Chondrocyte (in vitro differentiated cells): ENCODE data around the gene SH3BP5. TPM values are rescaled to one million over a fixed set of nuclear protein-coding genes. Genes with fewer than 3 reads are reported as not detected.
"Not testable (repeated sequence)": the region's sequence is repeated elsewhere in the genome, so short reads cannot be mapped to it uniquely, and the experiment has no call there.

Experiments used
- DNase-seq: peaks from one replicate; pipeline ENCODE4 v3.0.0; 2021; ENCODE audit warnings: mixed read lengths, low spot score
- H3K27ac Mint-ChIP-seq: one replicate; pipeline ENCODE4 v1.8.0; 2021; ENCODE audit warnings: mild to moderate bottlenecking, moderate library complexity, mixed read lengths; ENCODE audit not compliant: unreplicated experiment
- H3K27me3 Mint-ChIP-seq: 2 replicates; pipeline ENCODE4 v1.8.0; 2021; ENCODE audit warnings: low read depth, mixed read lengths
- H3K36me3 Mint-ChIP-seq: 2 replicates; pipeline ENCODE4 v1.8.0; 2021; ENCODE audit warnings: low read depth, mixed read lengths
- H3K4me1 Mint-ChIP-seq: 2 replicates; pipeline ENCODE4 v1.8.0; 2021; ENCODE audit warnings: low read depth, mild to moderate bottlenecking, mixed read lengths
- H3K4me3 Mint-ChIP-seq: one replicate; pipeline ENCODE4 v1.8.0; 2021; ENCODE audit warnings: mild to moderate bottlenecking, moderate library complexity, mixed read lengths; ENCODE audit not compliant: unreplicated experiment
- H3K9me3 Mint-ChIP-seq: 2 replicates; pipeline ENCODE4 v1.8.0; 2021; ENCODE audit warnings: low read depth, mixed read lengths
- CTCF ChIP-seq: fragments of 200-600 bp; sonication (generic); IDR thresholded peaks from 2 replicates; pipeline ENCODE4 v1.5.0; 2021; ENCODE audit warnings: antibody characterized with exemption, mild to moderate bottlenecking, moderate library complexity
- total RNA-seq: library from RNA; stranded (reverse); gene quantifications from 3 replicates; pipeline ENCODE4 v1.2.1, GENCODE V29; 2021

Gene SH3BP5
- total RNA-seq, 1 donor from 2014 or later, result 13.5 TPM

GRCh38 chr3:15354485-15354884, 22.1 kb upstream of the SH3BP5 start:
- no peaks in the 10 kb centered on the region for H3K36me3 Mint-ChIP-seq
- peaks cover 9% of the 10 kb centered on the region for H3K9me3 Mint-ChIP-seq
- H3K4me1 Mint-ChIP-seq, result no peaks in the 10 kb centered on the region
- H3K27ac Mint-ChIP-seq, result no peak overlapping the region
- H3K27me3 Mint-ChIP-seq, result no peaks in the 10 kb centered on the region
- no peak for TF ChIP-seq CTCF
- no peak for DNase-seq
- H3K4me3 Mint-ChIP-seq, result no peak overlapping the region

- H3K27me3 Mint-ChIP-seq, result peaks cover 12% of the 10 kb centered on the region
- TF ChIP-seq CTCF, result no peak
- H3K4me1 Mint-ChIP-seq, result no peaks in the 10 kb centered on the region
- H3K36me3 Mint-ChIP-seq, result no peaks in the 10 kb centered on the region
- DNase-seq, result no peak
- H3K4me3 Mint-ChIP-seq, result no peak overlapping the region
- no peak overlapping the region for H3K27ac Mint-ChIP-seq
- H3K9me3 Mint-ChIP-seq, result peaks cover 9% of the 10 kb centered on the region
Observed at GRCh38 chr3:15350141-15350540, 17.8 kb upstream of the SH3BP5 start.

GRCh38 chr3:15349438-15349837, 17.1 kb upstream of the SH3BP5 start:
- H3K27me3 Mint-ChIP-seq, result peaks cover 12% of the 10 kb centered on the region
- not testable (repeated sequence) for H3K27ac Mint-ChIP-seq, H3K4me3 Mint-ChIP-seq, H3K36me3 Mint-ChIP-seq, H3K9me3 Mint-ChIP-seq, H3K4me1 Mint-ChIP-seq, DNase-seq

- H3K27me3 Mint-ChIP-seq, result peaks cover 18% of the 10 kb centered on the region
- no peak overlapping the region for H3K27ac Mint-ChIP-seq
- peaks cover 11% of the 10 kb centered on the region for H3K9me3 Mint-ChIP-seq
- H3K4me1 Mint-ChIP-seq, result no peaks in the 10 kb centered on the region
- no peaks in the 10 kb centered on the region for H3K36me3 Mint-ChIP-seq
- no peak for TF ChIP-seq CTCF
- no peak overlapping the region for H3K4me3 Mint-ChIP-seq
- no peak for DNase-seq
Observed at GRCh38 chr3:15348246-15348645, 15.9 kb upstream of the SH3BP5 start.

- no peaks in the 10 kb centered on the region for H3K36me3 Mint-ChIP-seq
- no peak overlapping the region for H3K4me3 Mint-ChIP-seq
- no peak overlapping the region for H3K27ac Mint-ChIP-seq
- TF ChIP-seq CTCF, result no peak
- DNase-seq, result no peak
- peaks cover 12% of the 10 kb centered on the region for H3K9me3 Mint-ChIP-seq
- H3K27me3 Mint-ChIP-seq, result peaks cover 19% of the 10 kb centered on the region
- no peaks in the 10 kb centered on the region for H3K4me1 Mint-ChIP-seq
Observed at GRCh38 chr3:15347737-15348110, 15.3 kb upstream of the SH3BP5 start.

- no peak overlapping the region for H3K27ac Mint-ChIP-seq
- H3K9me3 Mint-ChIP-seq, result peaks cover 12% of the 10 kb centered on the region
- H3K4me3 Mint-ChIP-seq, result no peak overlapping the region
- no peak for TF ChIP-seq CTCF
- no peak for DNase-seq
- peaks cover 22% of the 10 kb centered on the region for H3K27me3 Mint-ChIP-seq
- no peaks in the 10 kb centered on the region for H3K4me1 Mint-ChIP-seq
- no peaks in the 10 kb centered on the region for H3K36me3 Mint-ChIP-seq
Observed at GRCh38 chr3:15347063-15347736, 14.8 kb upstream of the SH3BP5 start.
